SU-DHL-6 (cell line): ENCODE results near the gene TEX264.

ENCODE experiments used
- H2AFZ ChIP-seq: fragments of 200-600 bp; sonication (generic); 2 replicates; pipeline ENCODE4 v1.6.1; 2014; ENCODE audit warnings: low read depth, mild to moderate bottlenecking, moderate library complexity, mixed read lengths, antibody characterized with exemption, low read length; ENCODE audit not compliant: severe bottlenecking
- H3F3A ChIP-seq: fragments of 200-600 bp; shearing (Covaris generic); 2 replicates; pipeline ENCODE4 v1.6.0; 2016; ENCODE audit warnings: antibody characterized with exemption, mild to moderate bottlenecking; ENCODE audit not compliant: insufficient read depth
- H3K27ac ChIP-seq: fragments of 200-600 bp; sonication (generic); 2 replicates; pipeline ENCODE4 v1.5.1; 2016; ENCODE audit warnings: low read depth, mild to moderate bottlenecking, low read length, moderate library complexity, mixed read lengths
- H3K27me3 ChIP-seq: fragments of 200-600 bp; sonication (generic), shearing (Covaris generic); 2 replicates; pipeline ENCODE4 v1.6.0; 2014; ENCODE audit warnings: mild to moderate bottlenecking, low read length
- H3K36me3 ChIP-seq: fragments of 200-600 bp; sonication (generic); 2 replicates; pipeline ENCODE4 v1.6.1; 2014; ENCODE audit warnings: mild to moderate bottlenecking, low read length, mixed read lengths
- H3K4me2 ChIP-seq: fragments of 300-600, 200-600 bp; shearing (Covaris generic), sonication (generic); 2 replicates; pipeline ENCODE4 v1.6.0; 2014; ENCODE audit warnings: low read length, low read depth, mild to moderate bottlenecking; ENCODE audit not compliant: poor library complexity, severe bottlenecking
- H3K4me3 ChIP-seq: fragments of 200-600 bp; sonication (generic); 2 replicates; pipeline ENCODE4 v1.5.1; 2014; ENCODE audit warnings: antibody characterized with exemption, low read length, mild to moderate bottlenecking, mixed read lengths; ENCODE audit not compliant: insufficient read depth, poor library complexity, severe bottlenecking
- H3K79me2 ChIP-seq: fragments of 200-600 bp; sonication (generic); 2 replicates; pipeline ENCODE4 v1.6.1; 2014; ENCODE audit warnings: mild to moderate bottlenecking, low read length, moderate library complexity; ENCODE audit not compliant: insufficient read depth
- H3K9ac ChIP-seq: fragments of 200-600 bp; sonication (generic); 2 replicates; pipeline ENCODE4 v1.7.0; 2014; ENCODE audit warnings: mild to moderate bottlenecking, low read length
- H3K9me2 ChIP-seq: fragments of 200-600 bp; sonication (generic); replicated peaks from 2 replicates; pipeline ENCODE4 v1.6.1; 2014; ENCODE audit warnings: low read length; ENCODE audit not compliant: insufficient read depth
- H3K9me3 ChIP-seq: fragments of 200-600 bp; sonication (generic); 2 replicates; pipeline ENCODE4 v1.6.1; 2014; ENCODE audit warnings: low read length, mixed read lengths; ENCODE audit not compliant: insufficient read depth
- H4K20me1 ChIP-seq: fragments of 200-600 bp; sonication (generic); 2 replicates; pipeline ENCODE4 v1.6.1; 2014; ENCODE audit warnings: low read depth, mild to moderate bottlenecking, antibody characterized with exemption, low read length, moderate library complexity, mixed read lengths
- EZH2phosphoT487 ChIP-seq: fragments of 200-600 bp; sonication (generic), shearing (Covaris generic); conservative IDR thresholded peaks from 2 replicates; pipeline ENCODE4 v1.6.1; 2018; ENCODE audit warnings: mild to moderate bottlenecking, antibody characterized with exemption, low read length, moderate library complexity, mixed read lengths
- TF ChIP-seq, protein P1 (sequence below): fragments of 200-600 bp; sonication (generic); IDR thresholded peaks from one replicate; pipeline ENCODE4 v1.5.1; 2017; ENCODE audit warnings: antibody characterized with exemption, mild to moderate bottlenecking, low read length, moderate library complexity; ENCODE audit not compliant: insufficient read depth, poor library complexity, severe bottlenecking

Gene TEX264

DNA sequence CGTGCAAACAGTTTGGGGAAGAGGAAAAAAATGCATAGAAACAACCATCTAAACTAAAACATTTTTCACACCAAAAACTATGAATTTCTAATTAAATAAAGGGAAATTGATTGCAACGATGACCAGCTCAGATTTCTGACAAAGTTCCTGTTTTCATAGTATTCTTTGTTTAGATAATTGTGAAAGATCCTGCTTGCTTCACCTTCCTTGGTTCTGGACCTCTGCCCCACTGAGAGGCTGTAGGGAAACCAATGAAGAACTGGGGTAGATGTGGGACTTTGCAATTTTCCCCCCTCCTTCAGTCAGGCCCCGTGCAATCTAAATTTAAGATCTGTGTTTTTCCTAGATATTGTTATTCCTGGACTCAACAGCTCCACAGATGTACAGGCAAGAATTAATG lies 13.8 kb upstream of the TEX264 start:
- 0 out of 2 replicates have a peak, but pooled peaks cover 3% of the 10 kb centered on the region for H3K36me3 ChIP-seq
- H3K9me2 ChIP-seq: no peaks in the 10 kb centered on the region
- H3K9ac ChIP-seq: no peak overlapping the region
- H4K20me1 ChIP-seq: no peaks in the 10 kb centered on the region
- no peaks in the 10 kb centered on the region for H3K79me2 ChIP-seq
- no peaks in the 10 kb centered on the region for H3F3A ChIP-seq
- TF ChIP-seq EZH2phosphoT487: no peak
- TF ChIP-seq, protein P1, sequence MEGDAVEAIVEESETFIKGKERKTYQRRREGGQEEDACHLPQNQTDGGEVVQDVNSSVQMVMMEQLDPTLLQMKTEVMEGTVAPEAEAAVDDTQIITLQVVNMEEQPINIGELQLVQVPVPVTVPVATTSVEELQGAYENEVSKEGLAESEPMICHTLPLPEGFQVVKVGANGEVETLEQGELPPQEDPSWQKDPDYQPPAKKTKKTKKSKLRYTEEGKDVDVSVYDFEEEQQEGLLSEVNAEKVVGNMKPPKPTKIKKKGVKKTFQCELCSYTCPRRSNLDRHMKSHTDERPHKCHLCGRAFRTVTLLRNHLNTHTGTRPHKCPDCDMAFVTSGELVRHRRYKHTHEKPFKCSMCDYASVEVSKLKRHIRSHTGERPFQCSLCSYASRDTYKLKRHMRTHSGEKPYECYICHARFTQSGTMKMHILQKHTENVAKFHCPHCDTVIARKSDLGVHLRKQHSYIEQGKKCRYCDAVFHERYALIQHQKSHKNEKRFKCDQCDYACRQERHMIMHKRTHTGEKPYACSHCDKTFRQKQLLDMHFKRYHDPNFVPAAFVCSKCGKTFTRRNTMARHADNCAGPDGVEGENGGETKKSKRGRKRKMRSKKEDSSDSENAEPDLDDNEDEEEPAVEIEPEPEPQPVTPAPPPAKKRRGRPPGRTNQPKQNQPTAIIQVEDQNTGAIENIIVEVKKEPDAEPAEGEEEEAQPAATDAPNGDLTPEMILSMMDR: no peak
- H2AFZ ChIP-seq: no peak overlapping the region
- no peak overlapping the region for H3K4me3 ChIP-seq
- H3K4me2 ChIP-seq: no peak overlapping the region
- H3K9me3 ChIP-seq: no peaks in the 10 kb centered on the region
- H3K27me3 ChIP-seq: no peaks in the 10 kb centered on the region
- no peak overlapping the region for H3K27ac ChIP-seq

DNA sequence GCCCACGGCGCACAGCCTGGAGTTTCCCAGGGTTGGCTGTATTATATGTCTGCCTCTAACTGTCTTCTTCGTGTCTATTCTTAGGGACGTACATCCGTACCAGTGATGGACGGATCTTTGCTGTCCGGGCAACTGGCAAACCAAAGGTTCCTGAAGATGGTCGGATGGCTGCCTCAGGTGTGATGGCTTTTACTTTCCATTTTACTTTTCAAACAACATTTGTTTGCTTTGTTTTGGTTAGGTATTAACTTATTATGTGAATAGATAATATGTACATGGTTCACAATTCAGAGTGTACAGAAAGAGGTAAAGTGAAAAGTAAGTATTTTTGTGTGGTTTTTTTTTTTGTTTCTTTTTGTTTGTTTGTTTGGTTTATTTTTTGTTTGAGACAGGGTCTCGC lies 11.1 kb upstream of the TEX264 start:
- no peaks in the 10 kb centered on the region for H3K9me2 ChIP-seq
- no peaks in the 10 kb centered on the region for H3K79me2 ChIP-seq
- no peaks in the 10 kb centered on the region for H3F3A ChIP-seq
- no peak for TF ChIP-seq EZH2phosphoT487
- TF ChIP-seq, protein P1: no peak
- H4K20me1 ChIP-seq: no peaks in the 10 kb centered on the region
- no peak overlapping the region for H3K9ac ChIP-seq
- no peak overlapping the region for H3K27ac ChIP-seq
- no peak overlapping the region for H2AFZ ChIP-seq
- H3K36me3 ChIP-seq: 0 out of 2 replicates have a peak, but pooled peaks cover 3% of the 10 kb centered on the region
- H3K4me3 ChIP-seq: no peak overlapping the region
- no peaks in the 10 kb centered on the region for H3K27me3 ChIP-seq
- H3K4me2 ChIP-seq: no peak overlapping the region
- H3K9me3 ChIP-seq: no peaks in the 10 kb centered on the region

DNA sequence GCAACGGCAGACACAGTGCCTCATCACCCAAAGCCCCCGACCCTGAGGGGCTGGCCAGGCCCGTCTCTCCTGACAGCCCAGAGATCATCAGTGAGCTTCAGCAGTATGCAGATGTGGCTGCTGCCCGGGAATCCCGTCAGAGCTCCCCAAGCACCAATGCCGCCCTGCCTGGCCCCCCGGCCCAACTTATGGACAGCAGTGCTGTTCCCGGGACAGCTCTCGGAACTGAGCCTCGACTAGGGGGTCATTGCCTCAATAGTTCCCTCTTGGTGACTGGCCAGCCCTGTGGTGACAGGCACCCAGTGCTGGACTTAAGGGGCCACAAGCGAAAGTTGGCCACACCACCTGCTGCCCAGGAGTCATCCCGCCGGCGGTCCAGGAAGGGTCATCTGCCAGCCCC lies 8.6 kb upstream of the TEX264 start:
- Histone ChIP-seq H3K27ac (no peak overlapping the region), H2AFZ (no peak overlapping the region), H3F3A (no peaks in the 10 kb centered on the region), H3K4me3 (no peak overlapping the region), H3K9ac (no peak overlapping the region), H3K27me3 (no peaks in the 10 kb centered on the region), H3K9me2 (no peaks in the 10 kb centered on the region), H3K36me3 (0 out of 2 replicates have a peak, but pooled peaks cover 3% of the 10 kb centered on the region), H3K79me2 (no peaks in the 10 kb centered on the region), H3K4me2 (no peak overlapping the region), H3K9me3 (no peaks in the 10 kb centered on the region), H4K20me1 (no peaks in the 10 kb centered on the region)
- no peak for TF ChIP-seq EZH2phosphoT487
- TF ChIP-seq, protein P1: no peak

DNA sequence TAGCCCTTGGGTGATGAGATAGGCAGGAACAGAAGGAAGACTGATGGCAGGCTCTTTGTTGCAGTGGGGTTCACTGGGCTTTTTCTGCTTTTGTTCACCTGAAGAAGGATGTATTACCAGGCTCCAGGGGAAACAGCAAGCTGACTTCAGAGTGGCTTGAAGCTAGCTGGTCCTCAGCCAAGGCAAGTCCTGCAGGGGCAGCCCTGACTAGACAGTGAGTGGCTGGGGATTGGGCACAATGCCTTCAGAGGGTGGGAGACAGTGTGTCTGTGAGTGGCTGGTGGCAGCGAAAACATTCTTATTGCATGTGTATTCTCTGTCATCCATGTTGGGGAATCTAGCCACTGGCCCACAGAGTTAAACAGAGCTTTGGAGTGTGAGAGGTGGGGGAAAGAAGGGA lies 2.3 kb upstream of the TEX264 start:
- Histone ChIP-seq H3K9ac (peak overlapping the region; percentile 6; the same call in 1 of the 2 replicates), H4K20me1 (no peaks in the 10 kb centered on the region), H3F3A (peaks cover 19% of the 10 kb centered on the region), H3K36me3 (no peaks in the 10 kb centered on the region), H3K9me3 (no peaks in the 10 kb centered on the region), H3K79me2 (no peaks in the 10 kb centered on the region), H3K4me2 (no peak overlapping the region), H3K4me3 (no peak overlapping the region), H3K27me3 (no peaks in the 10 kb centered on the region), H3K9me2 (no peaks in the 10 kb centered on the region), H2AFZ (no peak overlapping the region), H3K27ac (no peak overlapping the region)
- TF ChIP-seq, protein P1: no peak
- TF ChIP-seq EZH2phosphoT487: no peak
